Neural cell (in vitro differentiated cells): ENCODE data around the gene PHACTR1. TPM values are rescaled to one million over a fixed set of nuclear protein-coding genes. Genes with fewer than 3 reads are reported as not detected.

Experiments
- H2AFZ ChIP-seq: fragments of 200-600, 300-800 bp; sonication (generic), shearing (Covaris generic); 2 replicates; pipeline ENCODE4 v1.6.0; 2014; ENCODE audit warnings: low read depth, mild to moderate bottlenecking, antibody characterized with exemption, low read length, moderate library complexity
- H3F3A ChIP-seq: fragments of 200-600 bp; shearing (Covaris generic); 2 replicates; pipeline ENCODE4 v1.6.1; 2016; ENCODE audit warnings: mild to moderate bottlenecking, moderate library complexity, mixed read lengths, antibody characterized with exemption, low read length; ENCODE audit not compliant: insufficient read depth, poor library complexity, severe bottlenecking
- H3K27ac ChIP-seq: fragments of 200-600, 300-800 bp; sonication (generic), shearing (Covaris generic); 2 replicates; pipeline ENCODE4 v1.5.1; 2014; ENCODE audit warnings: mild to moderate bottlenecking, low read length, moderate library complexity
- H3K27me3 ChIP-seq: fragments of 300-800, 200-600 bp; sonication (generic), shearing (Covaris generic); 2 replicates; pipeline ENCODE4 v1.6.0; 2014; ENCODE audit warnings: mild to moderate bottlenecking, low read depth, low read length, moderate library complexity; ENCODE audit not compliant: insufficient read depth
- H3K36me3 ChIP-seq: fragments of 300-800, 200-600 bp; sonication (generic), shearing (Covaris generic); 2 replicates; pipeline ENCODE4 v1.5.1; 2014; ENCODE audit warnings: mild to moderate bottlenecking, antibody characterized with exemption, low read length, moderate library complexity; ENCODE audit not compliant: insufficient read depth
- H3K4me2 ChIP-seq: fragments of 300-800, 200-600 bp; sonication (generic), shearing (Covaris generic); 2 replicates; pipeline ENCODE4 v1.6.0; 2014; ENCODE audit warnings: mild to moderate bottlenecking, low read length
- H3K4me3 ChIP-seq: fragments of 300-800, 200-600 bp; sonication (generic), shearing (Covaris generic); 2 replicates; pipeline ENCODE4 v1.5.1; 2014; ENCODE audit warnings: mild to moderate bottlenecking, low read length, moderate library complexity
- H3K79me2 ChIP-seq: fragments of 200-600 bp; shearing (Covaris generic); replicated peaks from 2 replicates; pipeline ENCODE4 v1.6.0; 2014; ENCODE audit warnings: mild to moderate bottlenecking, low read length, moderate library complexity; ENCODE audit not compliant: insufficient read depth
- H3K9ac ChIP-seq: fragments of 300-800, 200-600 bp; sonication (generic), shearing (Covaris generic); 2 replicates; pipeline ENCODE4 v1.6.1; 2016; ENCODE audit warnings: mild to moderate bottlenecking, low read length, mixed read lengths
- H3K9me2 ChIP-seq: fragments of 200-600 bp; shearing (Covaris generic); 2 replicates; pipeline ENCODE4 v1.6.1; 2016; ENCODE audit warnings: mild to moderate bottlenecking, low read length, mixed read lengths; ENCODE audit not compliant: insufficient read depth
- H3K9me3 ChIP-seq: fragments of 200-600, 300-800 bp; sonication (generic), shearing (Covaris generic); 2 replicates; pipeline ENCODE4 v1.6.1; 2016; ENCODE audit warnings: mild to moderate bottlenecking, mixed run types, low read length, moderate library complexity, mixed read lengths
- H4K20me1 ChIP-seq: fragments of 200-600 bp; shearing (Covaris generic); 2 replicates; pipeline ENCODE4 v1.6.1; 2016; ENCODE audit warnings: mild to moderate bottlenecking, mixed run types; ENCODE audit not compliant: insufficient read depth
- CTCF ChIP-seq: fragments of 450-650 bp; IDR thresholded peaks from 2 replicates; pipeline ENCODE4 v1.5.1; 2014; ENCODE audit warnings: antibody characterized with exemption, mild to moderate bottlenecking, moderate library complexity; ENCODE audit not compliant: poor library complexity, severe bottlenecking
- EP300 ChIP-seq: fragments of 450-650 bp; conservative IDR thresholded peaks from 2 replicates; pipeline ENCODE4 v1.6.1; 2014; ENCODE audit warnings: antibody characterized with exemption, mild to moderate bottlenecking, moderate library complexity; ENCODE audit not compliant: poor library complexity, severe bottlenecking
- EZH2 ChIP-seq: fragments of 200-600, 300-800 bp; shearing (Covaris generic), sonication (generic); IDR thresholded peaks from 2 replicates; pipeline ENCODE4 v1.6.1; 2014; ENCODE audit warnings: antibody characterized with exemption, low read length, borderline replicate concordance, mild to moderate bottlenecking; ENCODE audit not compliant: insufficient read depth, poor library complexity, severe bottlenecking
- MXI1 ChIP-seq: fragments of 450-650 bp; conservative IDR thresholded peaks from 2 replicates; pipeline ENCODE4 v1.6.1; 2014; ENCODE audit warnings: antibody characterized with exemption, mild to moderate bottlenecking; ENCODE audit not compliant: poor library complexity, severe bottlenecking
- POLR2AphosphoS5 ChIP-seq: IDR thresholded peaks from 2 replicates; pipeline ENCODE4 v1.6.1; 2012
- RAD21 ChIP-seq: fragments of 450-650 bp; conservative IDR thresholded peaks from 2 replicates; pipeline ENCODE4 v1.6.1; 2014; ENCODE audit warnings: antibody characterized with exemption, mild to moderate bottlenecking, moderate library complexity
- REST ChIP-seq: IDR thresholded peaks from 2 replicates; pipeline ENCODE4 v1.6.1; 2012; ENCODE audit warnings: borderline replicate concordance
- SMC3 ChIP-seq: fragments of 450-650 bp; conservative IDR thresholded peaks from 2 replicates; pipeline ENCODE4 v1.6.1; 2014; ENCODE audit warnings: antibody characterized with exemption, mild to moderate bottlenecking, moderate library complexity; ENCODE audit not compliant: poor library complexity
- TAF1 ChIP-seq: IDR thresholded peaks from 2 replicates; pipeline ENCODE4 v1.6.1; 2012; ENCODE audit warnings: low read depth
- polyA plus RNA-seq: library from polyadenylated mRNA; depleted of rRNA; stranded (reverse); fragments of >200 nt; gene quantifications from 2 replicates; pipeline ENCODE4 v1.2.3, GENCODE V29; 2014

PHACTR1 gene
- polyA plus RNA-seq, 1 donor from 2014 or later = 7.8 TPM

- Histone ChIP-seq H3F3A (no peaks in the 10 kb centered on the region), H3K4me3 (no peak overlapping the region), H3K36me3 (no peaks in the 10 kb centered on the region), H3K4me2 (no peak overlapping the region), H3K27ac (no peak overlapping the region), H4K20me1 (no peaks in the 10 kb centered on the region), H3K9me2 (no peaks in the 10 kb centered on the region), H3K9ac (no peak overlapping the region), H3K79me2 (no peaks in the 10 kb centered on the region), H3K27me3 (no peaks in the 10 kb centered on the region), H2AFZ (no peak overlapping the region), H3K9me3 (no peaks in the 10 kb centered on the region)
- TF ChIP-seq RAD21 = no peak
Measured at GRCh38 chr6:13152764-13153163, 436.2 kb downstream of the PHACTR1 start.

- Histone ChIP-seq H3K9me2 (no peaks in the 10 kb centered on the region), H3F3A (no peaks in the 10 kb centered on the region), H3K4me2 (no peak overlapping the region), H3K36me3 (no peaks in the 10 kb centered on the region), H3K9me3 (no peaks in the 10 kb centered on the region), H3K27ac (no peak overlapping the region), H3K79me2 (no peaks in the 10 kb centered on the region), H4K20me1 (no peaks in the 10 kb centered on the region), H3K4me3 (no peak overlapping the region), H2AFZ (no peak overlapping the region), H3K27me3 (no peaks in the 10 kb centered on the region), H3K9ac (no peak overlapping the region)
- TF ChIP-seq TAF1 = no peak
- no peak for TF ChIP-seq SMC3
- no peak for TF ChIP-seq CTCF
- no peak for TF ChIP-seq EZH2
- no peak for TF ChIP-seq EP300
- no peak for TF ChIP-seq REST
- no peak for TF ChIP-seq RAD21
- TF ChIP-seq POLR2AphosphoS5 = no peak
- no peak for TF ChIP-seq MXI1
Measured at GRCh38 chr6:13156381-13156780, 439.8 kb downstream of the PHACTR1 start.

GRCh38 chr6:13157293-13157692, 440.7 kb downstream of the PHACTR1 start:
- TF ChIP-seq POLR2AphosphoS5 (no peak), RAD21 (no peak), TAF1 (no peak), REST (no peak), EZH2 (no peak), SMC3 (no peak), EP300 (no peak), CTCF (no peak), MXI1 (no peak)
- no peaks in the 10 kb centered on the region for H3K9me3 ChIP-seq
- no peak overlapping the region for H2AFZ ChIP-seq
- no peak overlapping the region for H3K4me2 ChIP-seq
- no peaks in the 10 kb centered on the region for H3K36me3 ChIP-seq
- H3K9me2 ChIP-seq = no peaks in the 10 kb centered on the region
- H3K4me3 ChIP-seq = no peak overlapping the region
- no peaks in the 10 kb centered on the region for H3K27me3 ChIP-seq
- no peaks in the 10 kb centered on the region for H3F3A ChIP-seq
- no peaks in the 10 kb centered on the region for H4K20me1 ChIP-seq
- no peak overlapping the region for H3K27ac ChIP-seq
- no peaks in the 10 kb centered on the region for H3K79me2 ChIP-seq
- H3K9ac ChIP-seq = no peak overlapping the region
